ENCODE results near the gene ITGB6. TPM values are rescaled to one million over a fixed set of nuclear protein-coding genes. Genes with fewer than 3 reads are reported as not detected.

The ITGB6 gene
- total RNA-seq, 3 donors from 2014 or later (not counting 1 experiment from before 2014, with no cell fraction given) = not detected

- Mint-ChIP-seq H3K27ac (no peak overlapping the region), H3K4me3 (no peak overlapping the region), H3K36me3 (no peaks in the 10 kb centered on the region), H3K27me3 (ENCODE audit: low read depth in 2 of 2) (peaks cover 2 to 20% of the 10 kb centered on the region in 2 donors), H3K4me1 (no peaks in the 10 kb centered on the region), H3K9me3 (no peaks in the 10 kb centered on the region)
- no peak overlapping the region for H3K4me3 ChIP-seq (ENCODE audit: low read length)
- DNase-seq = no peak
- peaks cover 2% of the 10 kb centered on the region for H3K27me3 ChIP-seq (ENCODE audit: control insufficient read depth, insufficient read depth, low read length)
- H3K36me3 ChIP-seq (ENCODE audit: control insufficient read depth, insufficient read depth, low read length) = no peaks in the 10 kb centered on the region
- no peaks in the 10 kb centered on the region for H3K9me3 ChIP-seq (ENCODE audit: control insufficient read depth, insufficient read depth, low read length)
- WGBS (ENCODE audit: insufficient coverage) = 93% methylated on average over 3 of the region's 4 CpGs
- ATAC-seq = no peak
- intact Hi-C loops (cut with micrococcal nuclease) = no loop called here
- H3K4me1 ChIP-seq (ENCODE audit: control insufficient read depth, insufficient read depth, low read length) = no peaks in the 10 kb centered on the region
- TF ChIP-seq CTCF (IDR thresholded peaks at IDR 0.05) = no peak
- no peak overlapping the region for H3K27ac ChIP-seq (ENCODE audit: low read length)
These were observed 59.6 kb downstream of the ITGB6 start for GRCh38 chr2:160140471-160140870.

GRCh38 chr2:160139991-160140390 is 60.1 kb downstream of the ITGB6 start:
- no peak overlapping the region for H3K4me3 ChIP-seq (ENCODE audit: low read length)

GRCh38 chr2:160139350-160139749 is 60.7 kb downstream of the ITGB6 start:
- H3K9me3 ChIP-seq (ENCODE audit: control insufficient read depth, insufficient read depth, low read length) = no peaks in the 10 kb centered on the region
- no peak for ATAC-seq
- H3K27me3 ChIP-seq (ENCODE audit: control insufficient read depth, insufficient read depth, low read length) = no peaks in the 10 kb centered on the region
- Mint-ChIP-seq H3K36me3 (no peaks in the 10 kb centered on the region), H3K4me3 (no peak overlapping the region), H3K4me1 (no peaks in the 10 kb centered on the region), H3K9me3 (no peaks in the 10 kb centered on the region), H3K27ac (no peak overlapping the region), H3K27me3 (ENCODE audit: low read depth in 2 of 2) (peaks cover 0 to 14% of the 10 kb centered on the region in 2 donors)
- DNase-seq = no peak
- TF ChIP-seq CTCF (IDR thresholded peaks at IDR 0.05) = no peak
- no peaks in the 10 kb centered on the region for H3K36me3 ChIP-seq (ENCODE audit: control insufficient read depth, insufficient read depth, low read length)
- intact Hi-C loops (cut with micrococcal nuclease) = no loop called here
- no peaks in the 10 kb centered on the region for H3K4me1 ChIP-seq (ENCODE audit: control insufficient read depth, insufficient read depth, low read length)
- H3K27ac ChIP-seq (ENCODE audit: low read length) = no peak overlapping the region
- no peak overlapping the region for H3K4me3 ChIP-seq (ENCODE audit: low read length)

More at GRCh38 chr2:160139991-160140390, 60.1 kb downstream of the ITGB6 start:
- Histone ChIP-seq H3K4me1 (ENCODE audit: control insufficient read depth, insufficient read depth, low read length) (no peaks in the 10 kb centered on the region), H3K9me3 (ENCODE audit: control insufficient read depth, insufficient read depth, low read length) (no peaks in the 10 kb centered on the region), H3K27ac (ENCODE audit: low read length) (no peak overlapping the region), H3K27me3 (ENCODE audit: control insufficient read depth, insufficient read depth, low read length) (no peaks in the 10 kb centered on the region), H3K36me3 (ENCODE audit: control insufficient read depth, insufficient read depth, low read length) (no peaks in the 10 kb centered on the region)
- ATAC-seq = no peak
- intact Hi-C loops (cut with micrococcal nuclease) = no loop called here
- H3K27me3 Mint-ChIP-seq (ENCODE audit: low read depth in 2 of 2) = peaks cover 0 to 15% of the 10 kb centered on the region in 2 donors
- H3K4me3 Mint-ChIP-seq = no peak overlapping the region
- H3K9me3 Mint-ChIP-seq = no peaks in the 10 kb centered on the region
- no peaks in the 10 kb centered on the region for H3K36me3 Mint-ChIP-seq
- 94% methylated on average over 1 of the region's 1 CpG for WGBS (ENCODE audit: insufficient coverage)
- no peak for DNase-seq
- TF ChIP-seq CTCF (IDR thresholded peaks at IDR 0.05) = no peak
- H3K4me1 Mint-ChIP-seq = no peaks in the 10 kb centered on the region
- no peak overlapping the region for H3K27ac Mint-ChIP-seq

- Histone ChIP-seq H3K27me3 (ENCODE audit: control insufficient read depth, insufficient read depth, low read length) (no peaks in the 10 kb centered on the region), H3K27ac (ENCODE audit: low read length) (no peak overlapping the region), H3K36me3 (ENCODE audit: control insufficient read depth, insufficient read depth, low read length) (no peaks in the 10 kb centered on the region), H3K4me1 (ENCODE audit: control insufficient read depth, insufficient read depth, low read length) (no peaks in the 10 kb centered on the region), H3K9me3 (ENCODE audit: control insufficient read depth, insufficient read depth, low read length) (no peaks in the 10 kb centered on the region), H3K4me3 (ENCODE audit: low read length) (no peak overlapping the region)
- Mint-ChIP-seq H3K27ac (no peak overlapping the region), H3K36me3 (no peaks in the 10 kb centered on the region), H3K27me3 (ENCODE audit: low read depth in 2 of 2) (peaks cover 4 to 14% of the 10 kb centered on the region in 2 donors), H3K9me3 (no peaks in the 10 kb centered on the region), H3K4me3 (no peak overlapping the region), H3K4me1 (no peaks in the 10 kb centered on the region)
- 100% methylated on average over 1 of the region's 1 CpG for WGBS (ENCODE audit: insufficient coverage)
- DNase-seq (no peak), ATAC-seq (no peak)
- intact Hi-C loops (cut with micrococcal nuclease) = no loop called here
- TF ChIP-seq CTCF (IDR thresholded peaks at IDR 0.05) = no peak
These were observed 61.7 kb downstream of the ITGB6 start for GRCh38 chr2:160138406-160138805.
